Measurements from ENCODE around the gene CACNA1B.

DNA sequence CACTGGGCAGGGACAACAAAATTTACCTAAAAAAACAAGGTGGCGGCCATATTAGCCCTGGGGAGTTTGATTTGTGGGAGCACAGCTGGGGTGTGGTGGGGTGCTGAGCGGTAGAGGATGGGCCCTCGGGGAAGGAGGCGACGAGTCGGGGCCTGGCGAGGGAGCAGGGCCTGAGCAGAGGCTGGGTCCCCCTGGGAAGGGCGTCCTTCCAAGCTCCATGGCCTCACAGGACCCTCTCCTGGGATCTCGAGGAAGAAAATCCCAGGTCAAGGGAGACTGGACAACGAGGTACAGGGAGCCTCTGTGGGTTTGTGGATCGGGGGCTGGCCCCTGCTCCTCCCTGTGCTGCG, 165.5 kb downstream of the CACNA1B start:
- TF ChIP-seq, protein P1, sequence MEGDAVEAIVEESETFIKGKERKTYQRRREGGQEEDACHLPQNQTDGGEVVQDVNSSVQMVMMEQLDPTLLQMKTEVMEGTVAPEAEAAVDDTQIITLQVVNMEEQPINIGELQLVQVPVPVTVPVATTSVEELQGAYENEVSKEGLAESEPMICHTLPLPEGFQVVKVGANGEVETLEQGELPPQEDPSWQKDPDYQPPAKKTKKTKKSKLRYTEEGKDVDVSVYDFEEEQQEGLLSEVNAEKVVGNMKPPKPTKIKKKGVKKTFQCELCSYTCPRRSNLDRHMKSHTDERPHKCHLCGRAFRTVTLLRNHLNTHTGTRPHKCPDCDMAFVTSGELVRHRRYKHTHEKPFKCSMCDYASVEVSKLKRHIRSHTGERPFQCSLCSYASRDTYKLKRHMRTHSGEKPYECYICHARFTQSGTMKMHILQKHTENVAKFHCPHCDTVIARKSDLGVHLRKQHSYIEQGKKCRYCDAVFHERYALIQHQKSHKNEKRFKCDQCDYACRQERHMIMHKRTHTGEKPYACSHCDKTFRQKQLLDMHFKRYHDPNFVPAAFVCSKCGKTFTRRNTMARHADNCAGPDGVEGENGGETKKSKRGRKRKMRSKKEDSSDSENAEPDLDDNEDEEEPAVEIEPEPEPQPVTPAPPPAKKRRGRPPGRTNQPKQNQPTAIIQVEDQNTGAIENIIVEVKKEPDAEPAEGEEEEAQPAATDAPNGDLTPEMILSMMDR (IDR thresholded peaks at IDR 0.05 in 2 of 3, conservative IDR thresholded peaks at IDR 0.05 in 1 of 3; ENCODE audit: borderline replicate concordance in 1 of 3, insufficient read depth in 1 of 3, low read depth in 2 of 3, low read length in 2 of 3): no peak
- no peak for TF ChIP-seq POLR2A (IDR thresholded peaks at IDR 0.05; ENCODE audit: borderline replicate concordance, extremely low read depth, insufficient read depth, insufficient read length)
- TF ChIP-seq, protein P2, sequence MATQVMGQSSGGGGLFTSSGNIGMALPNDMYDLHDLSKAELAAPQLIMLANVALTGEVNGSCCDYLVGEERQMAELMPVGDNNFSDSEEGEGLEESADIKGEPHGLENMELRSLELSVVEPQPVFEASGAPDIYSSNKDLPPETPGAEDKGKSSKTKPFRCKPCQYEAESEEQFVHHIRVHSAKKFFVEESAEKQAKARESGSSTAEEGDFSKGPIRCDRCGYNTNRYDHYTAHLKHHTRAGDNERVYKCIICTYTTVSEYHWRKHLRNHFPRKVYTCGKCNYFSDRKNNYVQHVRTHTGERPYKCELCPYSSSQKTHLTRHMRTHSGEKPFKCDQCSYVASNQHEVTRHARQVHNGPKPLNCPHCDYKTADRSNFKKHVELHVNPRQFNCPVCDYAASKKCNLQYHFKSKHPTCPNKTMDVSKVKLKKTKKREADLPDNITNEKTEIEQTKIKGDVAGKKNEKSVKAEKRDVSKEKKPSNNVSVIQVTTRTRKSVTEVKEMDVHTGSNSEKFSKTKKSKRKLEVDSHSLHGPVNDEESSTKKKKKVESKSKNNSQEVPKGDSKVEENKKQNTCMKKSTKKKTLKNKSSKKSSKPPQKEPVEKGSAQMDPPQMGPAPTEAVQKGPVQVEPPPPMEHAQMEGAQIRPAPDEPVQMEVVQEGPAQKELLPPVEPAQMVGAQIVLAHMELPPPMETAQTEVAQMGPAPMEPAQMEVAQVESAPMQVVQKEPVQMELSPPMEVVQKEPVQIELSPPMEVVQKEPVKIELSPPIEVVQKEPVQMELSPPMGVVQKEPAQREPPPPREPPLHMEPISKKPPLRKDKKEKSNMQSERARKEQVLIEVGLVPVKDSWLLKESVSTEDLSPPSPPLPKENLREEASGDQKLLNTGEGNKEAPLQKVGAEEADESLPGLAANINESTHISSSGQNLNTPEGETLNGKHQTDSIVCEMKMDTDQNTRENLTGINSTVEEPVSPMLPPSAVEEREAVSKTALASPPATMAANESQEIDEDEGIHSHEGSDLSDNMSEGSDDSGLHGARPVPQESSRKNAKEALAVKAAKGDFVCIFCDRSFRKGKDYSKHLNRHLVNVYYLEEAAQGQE (IDR thresholded peaks at IDR 0.05; ENCODE audit: low read depth): no peak
- TF ChIP-seq, protein P3, sequence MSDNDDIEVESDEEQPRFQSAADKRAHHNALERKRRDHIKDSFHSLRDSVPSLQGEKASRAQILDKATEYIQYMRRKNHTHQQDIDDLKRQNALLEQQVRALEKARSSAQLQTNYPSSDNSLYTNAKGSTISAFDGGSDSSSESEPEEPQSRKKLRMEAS (IDR thresholded peaks at IDR 0.05): no peak
